KMS-11 (cell line): Measurements from ENCODE around the gene KLRG1.

Source experiments
- H2AFZ ChIP-seq: fragments of 200-600 bp; sonication (generic); 2 replicates; pipeline ENCODE4 v1.6.1; 2016; ENCODE audit warnings: antibody characterized with exemption, mixed run types, low read depth
- H3K27ac ChIP-seq: fragments of 200-600 bp; sonication (generic); 2 replicates; pipeline ENCODE4 v1.6.1; 2016; ENCODE audit warnings: mild to moderate bottlenecking, mixed run types
- H3K27me3 ChIP-seq: fragments of 200-600 bp; sonication (generic); 2 replicates; pipeline ENCODE4 v1.6.1; 2017; ENCODE audit warnings: mild to moderate bottlenecking, low read depth, mixed run types, moderate library complexity; ENCODE audit not compliant: insufficient read depth
- H3K36me3 ChIP-seq: fragments of 200-600 bp; sonication (generic); 2 replicates; pipeline ENCODE4 v1.6.1; 2017; ENCODE audit warnings: mild to moderate bottlenecking, mixed run types; ENCODE audit not compliant: insufficient read depth
- H3K4me1 ChIP-seq: fragments of 200-600 bp; sonication (generic); 2 replicates; pipeline ENCODE4 v1.6.1; 2016; ENCODE audit warnings: mild to moderate bottlenecking, low read depth, mixed run types; ENCODE audit not compliant: poor library complexity, severe bottlenecking
- H3K4me2 ChIP-seq: fragments of 200-600 bp; sonication (generic); 2 replicates; pipeline ENCODE4 v1.7.0; 2016; ENCODE audit warnings: mild to moderate bottlenecking, mixed run types
- H3K4me3 ChIP-seq: fragments of 200-600 bp; sonication (generic); IDR thresholded peaks from 2 replicates; pipeline ENCODE4 v1.6.1; 2017; ENCODE audit warnings: low read depth, low read length, mixed read lengths; ENCODE audit not compliant: insufficient read depth
- H3K79me2 ChIP-seq: fragments of 200-600 bp; sonication (generic); 2 replicates; pipeline ENCODE4 v1.6.1; 2016; ENCODE audit warnings: low read depth, mixed run types; ENCODE audit not compliant: insufficient read depth
- H3K9ac ChIP-seq: fragments of 200-600 bp; sonication (generic); 2 replicates; pipeline ENCODE4 v1.6.1; 2016; ENCODE audit warnings: mild to moderate bottlenecking, mixed run types
- H4K20me1 ChIP-seq: fragments of 200-600 bp; sonication (generic); 2 replicates; pipeline ENCODE4 v1.6.1; 2016; ENCODE audit warnings: mild to moderate bottlenecking, mixed run types; ENCODE audit not compliant: insufficient read depth
- TF ChIP-seq, protein P1 (sequence below): fragments of 200-600 bp; sonication (generic); conservative IDR thresholded peaks from 2 replicates; pipeline ENCODE4 v1.6.1; 2017; ENCODE audit warnings: low read depth, mild to moderate bottlenecking, antibody characterized with exemption, low read length, moderate library complexity, mixed read lengths

KLRG1 gene

DNA sequence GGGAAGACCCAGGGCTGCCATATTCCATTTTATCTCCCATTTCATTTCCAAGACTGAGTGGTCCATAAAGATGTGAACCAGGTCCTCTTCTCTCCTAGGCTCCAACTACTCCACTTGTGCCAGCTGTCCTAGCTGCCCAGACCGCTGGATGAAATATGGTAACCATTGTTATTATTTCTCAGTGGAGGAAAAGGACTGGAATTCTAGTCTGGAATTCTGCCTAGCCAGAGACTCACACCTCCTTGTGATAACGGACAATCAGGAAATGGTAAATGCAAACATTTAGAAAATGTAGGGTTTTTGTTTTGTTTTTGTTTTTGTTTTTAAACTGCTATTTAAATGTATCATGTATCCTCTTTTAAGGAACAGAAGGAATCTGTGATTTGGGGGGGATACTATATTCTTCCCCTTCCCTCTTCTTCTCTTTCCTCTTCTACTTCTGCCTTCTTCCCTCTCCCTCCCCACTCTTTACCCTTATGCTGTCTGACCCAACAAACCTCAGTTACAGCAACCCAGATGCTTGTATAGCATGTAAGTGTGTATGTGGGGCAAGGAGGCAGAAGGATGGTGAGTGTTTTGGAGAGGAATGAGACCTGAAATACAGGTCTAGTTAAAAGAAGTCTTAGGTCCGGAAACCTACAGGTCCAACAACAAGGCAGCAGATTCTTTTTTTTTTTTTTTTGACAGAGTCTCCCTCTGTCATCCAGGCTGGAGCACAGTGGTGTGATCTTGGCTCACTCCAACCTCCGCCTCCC, 5.9 kb downstream of the KLRG1 start:
- Histone ChIP-seq H3K27ac (no peak overlapping the region), H2AFZ (no peak overlapping the region), H3K36me3 (no peaks in the 10 kb centered on the region), H3K4me2 (no peak overlapping the region), H3K4me1 (no peaks in the 10 kb centered on the region), H3K4me3 (no peak overlapping the region), H3K27me3 (no peaks in the 10 kb centered on the region), H4K20me1 (no peaks in the 10 kb centered on the region), H3K9ac (no peak overlapping the region), H3K79me2 (no peaks in the 10 kb centered on the region)
- TF ChIP-seq, protein P1, sequence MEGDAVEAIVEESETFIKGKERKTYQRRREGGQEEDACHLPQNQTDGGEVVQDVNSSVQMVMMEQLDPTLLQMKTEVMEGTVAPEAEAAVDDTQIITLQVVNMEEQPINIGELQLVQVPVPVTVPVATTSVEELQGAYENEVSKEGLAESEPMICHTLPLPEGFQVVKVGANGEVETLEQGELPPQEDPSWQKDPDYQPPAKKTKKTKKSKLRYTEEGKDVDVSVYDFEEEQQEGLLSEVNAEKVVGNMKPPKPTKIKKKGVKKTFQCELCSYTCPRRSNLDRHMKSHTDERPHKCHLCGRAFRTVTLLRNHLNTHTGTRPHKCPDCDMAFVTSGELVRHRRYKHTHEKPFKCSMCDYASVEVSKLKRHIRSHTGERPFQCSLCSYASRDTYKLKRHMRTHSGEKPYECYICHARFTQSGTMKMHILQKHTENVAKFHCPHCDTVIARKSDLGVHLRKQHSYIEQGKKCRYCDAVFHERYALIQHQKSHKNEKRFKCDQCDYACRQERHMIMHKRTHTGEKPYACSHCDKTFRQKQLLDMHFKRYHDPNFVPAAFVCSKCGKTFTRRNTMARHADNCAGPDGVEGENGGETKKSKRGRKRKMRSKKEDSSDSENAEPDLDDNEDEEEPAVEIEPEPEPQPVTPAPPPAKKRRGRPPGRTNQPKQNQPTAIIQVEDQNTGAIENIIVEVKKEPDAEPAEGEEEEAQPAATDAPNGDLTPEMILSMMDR: no peak

DNA sequence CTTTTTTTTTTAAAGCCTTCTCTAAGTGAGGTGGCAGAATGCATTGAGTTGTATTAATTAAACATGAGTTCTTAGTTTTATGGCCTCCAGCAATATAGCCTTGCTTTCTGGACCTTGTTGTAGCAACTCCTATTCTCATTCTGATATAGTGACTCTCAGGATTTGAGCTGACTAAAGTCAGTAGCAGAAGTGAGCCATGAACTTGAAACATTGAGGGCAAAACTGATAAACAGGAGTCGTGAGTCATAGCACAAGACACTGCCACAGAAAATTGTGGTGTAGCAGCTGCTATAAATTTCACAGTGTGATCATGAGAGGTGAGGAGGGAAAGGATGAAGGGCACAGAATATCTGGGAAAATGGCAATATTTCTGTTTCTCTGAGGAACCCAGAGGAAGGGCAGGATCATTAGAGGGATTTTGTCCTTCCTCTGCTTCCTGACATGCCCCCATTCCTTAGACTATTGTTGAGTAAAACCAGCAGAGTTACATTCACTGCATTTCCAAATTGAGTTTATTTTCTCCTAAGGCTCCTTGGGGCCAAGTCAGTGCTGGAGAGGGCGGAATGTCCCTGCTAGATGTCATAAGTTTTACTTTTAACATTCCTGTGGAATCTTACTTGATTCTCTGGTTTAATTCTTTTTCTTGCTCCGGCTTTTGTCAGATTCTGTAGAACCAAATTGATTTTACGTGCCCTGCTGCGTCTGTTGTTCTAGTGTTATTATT, 7.5 kb downstream of the KLRG1 start:
- Histone ChIP-seq H3K36me3 (no peaks in the 10 kb centered on the region), H3K9ac (no peak overlapping the region), H2AFZ (no peak overlapping the region), H3K27ac (no peak overlapping the region), H3K79me2 (no peaks in the 10 kb centered on the region), H4K20me1 (no peaks in the 10 kb centered on the region), H3K4me1 (no peaks in the 10 kb centered on the region), H3K4me3 (no peak overlapping the region), H3K4me2 (no peak overlapping the region), H3K27me3 (no peaks in the 10 kb centered on the region)
- TF ChIP-seq, protein P1: no peak

- no peaks in the 10 kb centered on the region for H3K27me3 ChIP-seq
- no peak overlapping the region for H2AFZ ChIP-seq
- no peaks in the 10 kb centered on the region for H3K36me3 ChIP-seq
- no peak overlapping the region for H3K9ac ChIP-seq
- no peaks in the 10 kb centered on the region for H3K4me1 ChIP-seq
- no peak overlapping the region for H3K27ac ChIP-seq
- no peak overlapping the region for H3K4me3 ChIP-seq
- no peaks in the 10 kb centered on the region for H4K20me1 ChIP-seq
- TF ChIP-seq, protein P1: no peak
- no peaks in the 10 kb centered on the region for H3K79me2 ChIP-seq
- H3K4me2 ChIP-seq: no peak overlapping the region
These were observed 11.9 kb downstream of the KLRG1 start for GRCh38 chr12:9001233-9001632.

GRCh38 chr12:9002335-9002734, 13.0 kb downstream of the KLRG1 start:
- H3K36me3 ChIP-seq: no peaks in the 10 kb centered on the region
- TF ChIP-seq, protein P1: no peak
- no peak overlapping the region for H3K27ac ChIP-seq
- no peaks in the 10 kb centered on the region for H3K27me3 ChIP-seq
- no peak overlapping the region for H3K4me3 ChIP-seq
- H3K4me1 ChIP-seq: no peaks in the 10 kb centered on the region
- H3K79me2 ChIP-seq: no peaks in the 10 kb centered on the region
- H3K4me2 ChIP-seq: no peak overlapping the region
- H3K9ac ChIP-seq: no peak overlapping the region
- H2AFZ ChIP-seq: no peak overlapping the region
- H4K20me1 ChIP-seq: no peaks in the 10 kb centered on the region
